Prostate gland (tissue), 2 donors: ENCODE measurements around the gene TMEM150C. TPM values are rescaled to one million over a fixed set of nuclear protein-coding genes. Genes with fewer than 3 reads are reported as not detected.

Source experiments
- DNase-seq: peaks from one replicate; pipeline ENCODE4 v3.0.0-alpha.2; 2019; ENCODE audit warnings: low spot score
- H3K27ac ChIP-seq, 2 donors: fragments of 200-600 bp; sonication (generic); 2 replicates each; pipeline ENCODE4 v1.5.1; 2017 to 2019
- H3K27me3 ChIP-seq: fragments of 200-600 bp; sonication (generic); replicated peaks from 2 replicates; pipeline ENCODE4 v1.5.1; 2019; ENCODE audit not compliant: insufficient read depth
- H3K36me3 ChIP-seq, 2 donors: fragments of 200-600 bp; sonication (generic); 1 replicate in 1 of 2; 2 replicates in 1 of 2; pipeline versions ENCODE4 v1.5.1 to v1.8.1; 2017 to 2019
- H3K4me1 ChIP-seq: fragments of 200-600 bp; sonication (generic); replicated peaks from 2 replicates; pipeline ENCODE4 v1.5.1; 2019
- H3K4me3 ChIP-seq, 2 donors: fragments of 200-600 bp; sonication (generic); 2 replicates each; pipeline ENCODE4 v1.5.1; 2017 to 2019
- H3K9me3 ChIP-seq: fragments of 200-600 bp; sonication (generic); 2 replicates; pipeline ENCODE4 v1.5.1; 2017
- CTCF ChIP-seq, 4 experiments: fragments of 200-600 bp in 2 of 4; fragments of 450-650 bp in 2 of 4; sonication (generic) in 2 of 4; IDR thresholded peaks; 1 replicate in 3 of 4; 2 replicates in 1 of 4; pipeline ENCODE4 v1.5.1; 2016 to 2019; ENCODE audit warnings: antibody characterized with exemption in 4 of 4, mild to moderate bottlenecking in 2 of 4, moderate library complexity in 2 of 4
- POLR2A ChIP-seq: fragments of 450-650 bp; IDR thresholded peaks from one replicate; pipeline ENCODE4 v1.6.1; 2016; ENCODE audit warnings: antibody characterized with exemption, mild to moderate bottlenecking
- POLR2AphosphoS5 ChIP-seq: sonication (generic); formaldehyde crosslinking; IDR thresholded peaks from one replicate; pipeline ENCODE4 v1.6.1; 2017; ENCODE audit warnings: antibody characterized with exemption
- WGBS: methylation state at CpG from one replicate; pipeline ENCODE4 v1.1.5; 2018; 5-methylcytosine and 5-hydroxymethylcytosine counted together
- intact Hi-C: fragments of 100-400 bp; cut with DNase I; formaldehyde crosslinking; loops from one replicate; pipeline ENCODE4 v1.14.2; 2022
- total RNA-seq, 2 donors: library from RNA; depleted of rRNA; stranded (reverse); fragments of >200 nt; gene quantifications; one replicate each; pipeline ENCODE4 v1.1.0, GENCODE V29; 2016

Gene TMEM150C
- total RNA-seq, 2 donors from 2014 or later = 24.9 to 30.0 TPM

- Histone ChIP-seq H3K27me3 (no peaks in the 10 kb centered on the region), H3K4me3 (no peak overlapping the region), H3K4me1 (peaks cover 3% of the 10 kb centered on the region), H3K27ac (no peak overlapping the region), H3K9me3 (no peaks in the 10 kb centered on the region), H3K36me3 (no peaks in the 10 kb centered on the region)
- WGBS = 30% methylated on average over 5 of the region's 5 CpGs
- intact Hi-C loops = no loop called here
- no peak for DNase-seq
- TF ChIP-seq CTCF (IDR thresholded peaks at IDR 0.05) (no peak), POLR2A (no peak), POLR2AphosphoS5 (no peak)
These were observed 61.2 kb downstream of the TMEM150C start for GRCh38 chr4:82500435-82501153.

- intact Hi-C loops = no loop called here
- H3K9me3 ChIP-seq = no peaks in the 10 kb centered on the region
- H3K27ac ChIP-seq = no peak overlapping the region
- no peak overlapping the region for H3K4me3 ChIP-seq
- no peaks in the 10 kb centered on the region for H3K36me3 ChIP-seq
- H3K27me3 ChIP-seq = no peaks in the 10 kb centered on the region
- no peak for DNase-seq
- H3K4me1 ChIP-seq = peaks cover 3% of the 10 kb centered on the region
- WGBS = 73% methylated on average over 6 of the region's 6 CpGs
- TF ChIP-seq POLR2AphosphoS5 (no peak), POLR2A (no peak), CTCF (IDR thresholded peaks at IDR 0.05) (no peak)
These were observed 61.9 kb downstream of the TMEM150C start for GRCh38 chr4:82499738-82500434.

GRCh38 chr4:82496349-82496748 is 65.4 kb downstream of the TMEM150C start:
- intact Hi-C loops = no loop called here
- peaks cover 3% of the 10 kb centered on the region for H3K4me1 ChIP-seq
- DNase-seq = no peak
- no peaks in the 10 kb centered on the region for H3K36me3 ChIP-seq
- H3K27ac ChIP-seq = no peak overlapping the region
- H3K27me3 ChIP-seq = no peaks in the 10 kb centered on the region
- H3K9me3 ChIP-seq = no peaks in the 10 kb centered on the region
- TF ChIP-seq CTCF (IDR thresholded peaks at IDR 0.05) (no peak), POLR2A (no peak), POLR2AphosphoS5 (no peak)
- 87% methylated on average over 2 of the region's 2 CpGs for WGBS
- H3K4me3 ChIP-seq = no peak overlapping the region

GRCh38 chr4:82495666-82496065 is 66.1 kb downstream of the TMEM150C start:
- no peaks in the 10 kb centered on the region for H3K36me3 ChIP-seq
- H3K4me3 ChIP-seq = no peak overlapping the region
- DNase-seq = no peak
- H3K27me3 ChIP-seq = no peaks in the 10 kb centered on the region
- peaks cover 2% of the 10 kb centered on the region for H3K4me1 ChIP-seq
- TF ChIP-seq CTCF (IDR thresholded peaks at IDR 0.05) (no peak), POLR2AphosphoS5 (no peak), POLR2A (no peak)
- intact Hi-C loops = no loop called here
- 90% methylated on average over 4 of the region's 4 CpGs for WGBS
- H3K27ac ChIP-seq = no peak overlapping the region
- no peaks in the 10 kb centered on the region for H3K9me3 ChIP-seq
